SIG-M5 treated with dmso at 0.1 percent for 504 hours (cell line): Measurements from ENCODE around the gene RNF7.
"Not testable (repeated sequence)": the region's sequence is repeated elsewhere in the genome, so short reads cannot be mapped to it uniquely, and the experiment has no call there.

Experiments used
- DNase-seq: peaks from one replicate; lab custom pipeline; 2025; ENCODE audit not compliant: unreplicated experiment; lab: John Stamatoyannopoulos, UW

The RNF7 gene

GRCh38 chr3:141738022-141738890 is at the start of gene RNF7:
RNF7 (plus strand) TSS chr3:141738298; CDS start chr3:141738342, 44 bp downstream.
- peak; percentile 95 for DNase-seq

GRCh38 chr3:141690431-141691072 is 47.5 kb upstream of the RNF7 start:
- DNase-seq = peak; percentile 91

- not testable (repeated sequence) for DNase-seq
Measured at GRCh38 chr3:141691471-141691870, 46.6 kb upstream of the RNF7 start.

GRCh38 chr3:141692973-141693372 is 45.1 kb upstream of the RNF7 start:
- DNase-seq = not testable (repeated sequence)

- no peak for DNase-seq
Measured at GRCh38 chr3:141699324-141699723, 38.8 kb upstream of the RNF7 start.

GRCh38 chr3:141699897-141700296 is 38.2 kb upstream of the RNF7 start:
- no peak for DNase-seq

- not testable (repeated sequence) for DNase-seq
Measured at GRCh38 chr3:141703367-141703766, 34.7 kb upstream of the RNF7 start.

- DNase-seq = no peak
Measured at GRCh38 chr3:141707741-141708203, 30.3 kb upstream of the RNF7 start.

GRCh38 chr3:141708367-141708766 is 29.7 kb upstream of the RNF7 start:
- DNase-seq = peak; percentile 41

GRCh38 chr3:141709126-141709770 is 28.9 kb upstream of the RNF7 start:
- no peak for DNase-seq

GRCh38 chr3:141710121-141710520 is 28.0 kb upstream of the RNF7 start:
- no peak for DNase-seq

- no peak for DNase-seq
Measured at GRCh38 chr3:141710888-141711616, 27.0 kb upstream of the RNF7 start.

GRCh38 chr3:141714671-141715070 is 23.4 kb upstream of the RNF7 start:
- no peak for DNase-seq

- no peak for DNase-seq
Measured at GRCh38 chr3:141722081-141722480, 16.0 kb upstream of the RNF7 start.

- DNase-seq = no peak
Measured at GRCh38 chr3:141722648-141723047, 15.4 kb upstream of the RNF7 start.

- DNase-seq = no peak
Measured at GRCh38 chr3:141723255-141723654, 14.8 kb upstream of the RNF7 start.

- no peak for DNase-seq
Measured at GRCh38 chr3:141724186-141724585, 13.9 kb upstream of the RNF7 start.

- DNase-seq = no peak
Measured at GRCh38 chr3:141725036-141725435, 13.1 kb upstream of the RNF7 start.

- no peak for DNase-seq
Measured at GRCh38 chr3:141726483-141726882, 11.6 kb upstream of the RNF7 start.

- DNase-seq = no peak
Measured at GRCh38 chr3:141728355-141728892, 9.7 kb upstream of the RNF7 start.

GRCh38 chr3:141729240-141729639 is 8.9 kb upstream of the RNF7 start:
- DNase-seq = no peak
